Measurements from ENCODE around the gene F2R. TPM values are rescaled to one million over a fixed set of nuclear protein-coding genes. Genes with fewer than 3 reads are reported as not detected.

The F2R gene
- total and polyA plus RNA-seq, 2 of the 4 experiments (the other 2 are of a cell fraction) = 85.7 to 147 TPM

DNA sequence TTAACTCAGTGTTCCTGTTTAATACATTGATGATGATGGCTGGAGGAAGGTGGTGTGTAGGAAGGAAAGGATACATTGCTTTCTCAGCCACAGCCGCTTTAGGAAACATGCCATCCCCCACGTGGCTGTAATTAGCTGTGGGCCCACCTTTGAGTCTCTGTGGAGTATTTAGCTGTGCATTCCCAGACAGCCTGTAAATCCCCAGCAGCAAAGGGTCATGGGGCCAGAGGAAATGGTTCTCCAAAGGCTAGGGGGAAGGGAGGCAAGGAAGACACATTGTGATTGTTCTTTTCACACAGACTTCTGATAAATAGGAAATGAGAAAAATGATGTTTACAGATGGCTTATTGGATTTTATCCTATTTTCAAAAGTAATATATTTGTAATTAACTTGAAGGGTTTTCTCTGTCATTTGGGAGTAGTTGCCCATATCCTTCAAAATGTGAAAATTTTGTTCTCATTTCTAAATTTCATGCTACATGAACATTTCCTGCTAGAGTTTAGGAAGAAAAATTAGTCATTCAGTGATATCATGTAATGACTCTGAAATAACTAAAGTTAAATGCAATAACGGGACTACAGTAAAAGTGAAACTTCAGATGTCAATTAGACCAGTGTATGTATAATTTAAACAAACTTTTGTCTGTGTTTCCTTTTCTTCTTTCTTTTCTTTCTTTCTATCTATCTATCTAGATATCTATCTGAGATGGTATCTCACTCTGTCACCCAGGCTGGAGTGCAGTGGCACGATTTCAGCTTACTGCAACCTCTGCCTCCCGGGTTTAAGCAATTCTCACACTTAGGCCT lies 24.3 kb upstream of the F2R start:
- peak overlapping the region; percentile 94 for H2AK5ac ChIP-seq (ENCODE audit: low read depth, low read length)
- peak overlapping the region; percentile 100 for H2BK5ac ChIP-seq (ENCODE audit: low read depth, low read length, poor library complexity, severe bottlenecking)
- no peak for ATAC-seq (ENCODE audit: low read depth)
- peak overlapping the region; percentile 4 for H2AK9ac ChIP-seq (replicated peaks; ENCODE audit: low read depth, low read length, poor library complexity)
- no peaks in the 10 kb centered on the region for H3K9me3 ChIP-seq (ENCODE audit: control insufficient read depth, insufficient read depth, low read length)
- H4K8ac ChIP-seq (ENCODE audit: low read depth in 2 of 2, low read length in 2 of 2) = peak overlapping the region; percentile 96 to 98
- in situ Hi-C loops (cut with MboI; ENCODE audit: low sequenced_read_pairs) = no loop called here
- H3K79me1 ChIP-seq (ENCODE audit: low read depth in 1 of 2, low read length in 2 of 2) = peaks cover 0 to 8% of the 10 kb centered on the region in 2 experiments; a peak in 2 of 4 replicates
- peak overlapping the region; percentile 89 for H3K18ac ChIP-seq (ENCODE audit: low read depth, low read length)
- peak overlapping the region; percentile 62 for H2AFZ ChIP-seq (replicated peaks; ENCODE audit: low read length, poor library complexity)
- peak overlapping the region; percentile 93 for H4K91ac ChIP-seq (ENCODE audit: insufficient read depth, low read depth, low read length)
- H3K9ac ChIP-seq (ENCODE audit: low read depth, low read length) = peak overlapping the region; percentile 25; the same call in 1 of the 2 replicates
- H3K36me3 ChIP-seq (ENCODE audit: control insufficient read depth, insufficient read depth, low read length) = no peaks in the 10 kb centered on the region
- peak overlapping the region; percentile 50 for H3K4me2 ChIP-seq (ENCODE audit: low read depth, low read length)
- ChIA-PET POLR2A (ENCODE audit: unreplicated experiment) (no interaction called here), CTCF (interaction anchor here (0.6 kb wide), 1 partner anchor 124 kb away, joined by 3 read pairs; no protein-coding TSS in a partner anchor)
- H3K4me3 ChIP-seq (ENCODE audit: insufficient read depth, low read depth, low read length) = no peak overlapping the region
- peaks cover 27% of the 10 kb centered on the region for H3K4me1 ChIP-seq (ENCODE audit: control insufficient read depth, insufficient read depth, low read length)
- peak overlapping the region; percentile 98; the same call in 2 of the 3 replicates for H2BK15ac ChIP-seq (ENCODE audit: low read depth, low read length)
- no CpG with 5 or more reads among the region's 5 CpGs for WGBS, 2 experiments (ENCODE audit: extremely low coverage in 2 of 2, insufficient read length in 1 of 2)
- peak overlapping the region; percentile 86 for H4K5ac ChIP-seq (ENCODE audit: low read depth, low read length)
- H3K9me1 ChIP-seq (ENCODE audit: insufficient read depth, low read length) = peaks cover 11% of the 10 kb centered on the region; the same call in 1 of the 2 replicates
- no peak for TF ChIP-seq POLR2A (IDR thresholded peaks at IDR 0.05; ENCODE audit: low read depth, low read length)
- TF ChIP-seq CEBPB (IDR thresholded peaks at IDR 0.05; ENCODE audit: low read depth, low read length) = peak; percentile 49; the same call in 1 of the 2 replicates
- no peak for TF ChIP-seq CTCF (conservative IDR thresholded peaks at IDR 0.05; ENCODE audit: low read depth, low read length)
- no peak for TF ChIP-seq MAFK (IDR thresholded peaks at IDR 0.05; ENCODE audit: low read depth, low read length)
- no TSS peak for BruUV-seq (replicated peaks)
- H3K14ac ChIP-seq (replicated peaks; ENCODE audit: low read depth, low read length) = peak overlapping the region; percentile 52
- no peaks in the 10 kb centered on the region for H3K27me3 ChIP-seq (ENCODE audit: control insufficient read depth, insufficient read depth, low read length)
- peak overlapping the region; percentile 99 for H2BK20ac ChIP-seq (ENCODE audit: low read depth, low read length)
- dilution Hi-C loops (cut with HindIII; ENCODE audit: low sequenced_read_pairs, unreplicated experiment) = no loop called here
- H3K4ac ChIP-seq (ENCODE audit: low read depth, low read length) = peak overlapping the region; percentile 98
- H3K27ac ChIP-seq (ENCODE audit: insufficient read depth, low read length) = peak overlapping the region; percentile 97
- DNase-seq = peak; percentile 59
- no peaks in the 10 kb centered on the region for H4K20me1 ChIP-seq (ENCODE audit: insufficient read depth, low read length)
- peak overlapping the region; percentile 68 for H3K23ac ChIP-seq (ENCODE audit: low read depth, low read length)
- intact Hi-C loops (cut with micrococcal nuclease) = no loop called here
- H3K56ac ChIP-seq (ENCODE audit: extremely low read depth, insufficient read depth, low read length) = peak overlapping the region; percentile 87
- H2BK120ac ChIP-seq (ENCODE audit: low read depth, low read length) = peak overlapping the region; percentile 99

Data from IMR-90 (cell line).